ENCODE data around the gene SMG9. TPM values are rescaled to one million over a fixed set of nuclear protein-coding genes. Genes with fewer than 3 reads are reported as not detected.

The SMG9 gene
- total and polyA plus RNA-seq, 8 donors = 40.9 to 66.2 (median 54.6) TPM

DNA sequence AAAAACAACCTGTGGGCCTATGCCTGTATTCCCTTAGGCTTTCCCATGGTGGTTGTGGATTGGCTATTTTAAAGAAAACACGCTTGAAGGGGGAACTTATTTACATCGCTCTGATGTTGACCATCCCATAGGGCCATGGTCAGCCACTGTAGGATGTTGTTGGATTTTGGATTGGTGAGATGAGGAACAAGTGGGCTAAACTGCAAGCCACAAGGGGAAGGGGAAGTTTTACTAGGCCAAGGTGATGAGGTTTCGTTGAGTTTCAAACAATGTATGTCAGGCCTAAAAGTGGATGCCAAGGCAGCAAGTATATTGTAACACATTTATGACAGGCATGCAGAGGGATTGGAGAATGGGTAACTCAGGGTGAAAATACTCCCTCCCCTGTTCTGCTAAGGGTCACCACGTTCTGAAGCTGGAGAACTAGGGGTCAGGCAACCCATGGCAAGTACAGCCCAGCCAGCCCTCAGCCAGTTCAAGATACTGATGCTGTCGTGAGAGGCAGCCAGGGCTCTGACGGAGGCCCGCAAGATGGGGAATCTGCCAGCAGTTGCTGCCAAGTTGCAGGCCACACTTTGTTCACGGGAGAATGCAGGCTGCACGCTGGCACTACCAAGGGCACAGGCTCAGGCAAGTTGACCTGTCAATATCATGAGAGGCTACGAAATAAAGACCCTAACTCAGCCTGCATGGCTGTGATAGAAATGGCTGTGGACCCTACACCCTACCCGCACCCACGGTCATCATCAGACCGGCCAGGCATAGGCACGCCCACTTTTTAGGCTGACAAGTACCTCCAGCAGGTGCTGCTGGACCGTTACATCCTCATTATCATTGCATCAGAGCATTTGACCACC, 27.8 kb downstream of the SMG9 start:
- H3K36me3 ChIP-seq = peaks cover 0 to 39% of the 10 kb centered on the region in 2 donors
- TF ChIP-seq, protein P1, sequence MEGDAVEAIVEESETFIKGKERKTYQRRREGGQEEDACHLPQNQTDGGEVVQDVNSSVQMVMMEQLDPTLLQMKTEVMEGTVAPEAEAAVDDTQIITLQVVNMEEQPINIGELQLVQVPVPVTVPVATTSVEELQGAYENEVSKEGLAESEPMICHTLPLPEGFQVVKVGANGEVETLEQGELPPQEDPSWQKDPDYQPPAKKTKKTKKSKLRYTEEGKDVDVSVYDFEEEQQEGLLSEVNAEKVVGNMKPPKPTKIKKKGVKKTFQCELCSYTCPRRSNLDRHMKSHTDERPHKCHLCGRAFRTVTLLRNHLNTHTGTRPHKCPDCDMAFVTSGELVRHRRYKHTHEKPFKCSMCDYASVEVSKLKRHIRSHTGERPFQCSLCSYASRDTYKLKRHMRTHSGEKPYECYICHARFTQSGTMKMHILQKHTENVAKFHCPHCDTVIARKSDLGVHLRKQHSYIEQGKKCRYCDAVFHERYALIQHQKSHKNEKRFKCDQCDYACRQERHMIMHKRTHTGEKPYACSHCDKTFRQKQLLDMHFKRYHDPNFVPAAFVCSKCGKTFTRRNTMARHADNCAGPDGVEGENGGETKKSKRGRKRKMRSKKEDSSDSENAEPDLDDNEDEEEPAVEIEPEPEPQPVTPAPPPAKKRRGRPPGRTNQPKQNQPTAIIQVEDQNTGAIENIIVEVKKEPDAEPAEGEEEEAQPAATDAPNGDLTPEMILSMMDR (IDR thresholded peaks at IDR 0.05) = no peak
- intact Hi-C loops (cut with DNase I) = no loop called here

DNA sequence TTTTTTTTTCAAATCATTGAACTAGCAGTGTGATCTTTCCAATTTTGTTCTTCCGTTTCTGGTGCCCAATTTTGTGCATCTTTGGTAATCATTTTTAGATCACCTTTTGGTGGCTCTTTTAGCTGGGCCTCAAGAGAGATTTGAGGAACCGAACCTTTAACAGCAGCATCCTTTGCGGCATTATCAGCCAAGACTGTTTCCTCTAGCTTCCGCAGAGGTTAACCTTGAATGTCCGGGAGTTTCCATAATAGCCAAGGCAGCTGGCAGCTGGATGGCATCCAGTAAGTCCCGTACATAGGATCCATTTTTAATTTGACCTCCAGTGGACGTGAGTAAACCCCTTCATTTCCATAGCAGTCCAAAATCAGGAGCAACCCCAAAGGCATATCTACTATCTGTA, 29.3 kb downstream of the SMG9 start:
- intact Hi-C loops (cut with DNase I) = no loop called here
- Histone ChIP-seq H3K4me1 (peaks cover 0 to 26% of the 10 kb centered on the region in 2 donors), H3K9me3 (no peaks in the 10 kb centered on the region), H3K36me3 (peaks cover 0 to 24% of the 10 kb centered on the region in 2 donors), H3K4me3 (no peak overlapping the region), H3K27ac (no peak overlapping the region), H3K27me3 (no peaks in the 10 kb centered on the region)
- TF ChIP-seq, protein P1 (IDR thresholded peaks at IDR 0.05) = no peak
- DNase-seq = peak in 1 of 4 donors; percentile 14
- no peak for ATAC-seq

More for the DNA sequence above, 27.8 kb downstream of the SMG9 start:
- Histone ChIP-seq H3K4me3 (no peak overlapping the region), H3K27ac (no peak overlapping the region), H3K9me3 (no peaks in the 10 kb centered on the region), H3K27me3 (no peaks in the 10 kb centered on the region), H3K4me1 (peaks cover 0 to 30% of the 10 kb centered on the region in 2 donors)
- DNase-seq (no peak), ATAC-seq (no peak)

DNA sequence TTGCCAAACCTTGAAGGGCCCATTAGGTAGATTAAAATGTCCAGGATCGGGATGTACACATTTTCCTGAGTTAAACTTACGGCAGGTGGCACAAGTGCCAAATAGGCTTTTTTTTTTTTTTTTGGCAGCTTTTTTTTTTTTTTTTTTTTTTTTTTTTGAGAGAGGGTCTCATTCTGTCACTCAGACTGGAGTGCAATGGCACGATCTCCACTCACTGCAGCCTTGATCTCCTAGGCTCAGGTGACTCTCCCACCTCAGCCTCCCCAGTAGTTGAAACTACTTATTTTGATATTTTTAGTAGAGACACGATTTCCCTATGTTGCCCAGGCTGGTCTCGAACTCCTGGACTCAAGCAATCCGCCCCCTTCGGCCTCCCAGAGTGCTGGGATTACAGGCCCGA, 29.9 kb downstream of the SMG9 start:
- Histone ChIP-seq H3K27me3 (no peaks in the 10 kb centered on the region), H3K9me3 (no peaks in the 10 kb centered on the region), H3K36me3 (peaks cover 0 to 18% of the 10 kb centered on the region in 2 donors), H3K4me3 (no peak overlapping the region), H3K27ac (no peak overlapping the region), H3K4me1 (peaks cover 0 to 26% of the 10 kb centered on the region in 2 donors)
- DNase-seq (no peak), ATAC-seq (no peak)
- intact Hi-C loops (cut with DNase I) = no loop called here
- TF ChIP-seq, protein P1 (IDR thresholded peaks at IDR 0.05) = no peak

DNA sequence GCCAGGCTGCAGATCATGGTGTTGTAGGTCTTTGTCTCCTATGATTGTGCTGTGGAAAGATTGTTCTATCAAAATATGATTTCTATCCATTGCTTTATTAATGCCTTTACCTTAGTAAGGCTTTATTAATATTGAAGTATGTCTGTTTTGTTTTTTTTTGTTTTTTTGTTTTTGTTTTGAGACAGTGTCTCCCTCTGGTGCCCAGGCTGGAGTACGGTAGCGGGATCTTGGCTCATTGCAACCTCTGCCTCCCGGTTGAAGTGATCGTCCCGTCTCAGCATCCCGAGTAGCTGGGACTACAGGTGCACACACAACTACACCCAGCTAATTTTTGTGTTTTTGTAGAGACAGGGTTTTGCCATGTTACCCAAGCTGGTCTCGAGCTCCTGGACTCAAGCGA, 31.2 kb downstream of the SMG9 start:
- Histone ChIP-seq H3K27me3 (no peaks in the 10 kb centered on the region), H3K9me3 (no peaks in the 10 kb centered on the region), H3K4me3 (no peak overlapping the region), H3K4me1 (peaks cover 0 to 26% of the 10 kb centered on the region in 2 donors), H3K36me3 (peaks cover 0 to 5% of the 10 kb centered on the region in 2 donors), H3K27ac (no peak overlapping the region)
- intact Hi-C loops (cut with DNase I) = no loop called here
- TF ChIP-seq, protein P1 (IDR thresholded peaks at IDR 0.05) = peak in 1 of 2 donors; percentile 31
- DNase-seq (no peak), ATAC-seq (no peak)

DNA sequence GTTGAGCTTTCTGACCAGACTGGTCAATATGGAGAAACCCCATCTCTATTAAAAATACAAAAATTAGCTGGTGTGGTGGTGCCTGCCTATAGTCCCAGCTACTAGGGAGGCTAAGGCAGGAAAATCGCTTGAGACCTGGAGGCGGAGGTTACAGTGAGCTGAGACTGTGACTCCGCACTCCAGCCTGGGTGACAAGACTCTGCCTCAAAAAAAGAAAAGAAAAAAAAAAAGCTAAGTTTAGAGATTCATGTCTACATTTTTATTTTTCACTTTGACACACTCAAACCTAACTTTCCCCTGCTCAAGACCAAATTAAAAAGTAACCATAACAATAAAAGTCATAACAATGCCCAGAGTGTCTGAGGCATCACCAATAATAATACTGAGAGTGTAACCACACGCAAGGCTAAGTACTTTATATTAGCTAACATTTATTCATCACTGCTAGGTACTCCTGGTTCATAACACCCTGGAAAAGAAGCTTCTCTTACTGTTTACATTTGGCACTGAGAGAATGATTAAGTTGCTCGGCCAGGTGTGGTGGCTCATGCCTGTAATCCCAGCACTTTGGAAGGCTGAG, 33.2 kb downstream of the SMG9 start:
- intact Hi-C loops (cut with DNase I) = no loop called here
- DNase-seq = no peak
- TF ChIP-seq, protein P1 (IDR thresholded peaks at IDR 0.05) = no peak
- no peaks in the 10 kb centered on the region for H3K9me3 ChIP-seq
- H3K27ac ChIP-seq = no peak overlapping the region
- H3K36me3 ChIP-seq = no peaks in the 10 kb centered on the region
- ATAC-seq = no peak
- peaks cover 0 to 17% of the 10 kb centered on the region in 2 donors for H3K4me1 ChIP-seq
- no peak overlapping the region for H3K4me3 ChIP-seq
- no peaks in the 10 kb centered on the region for H3K27me3 ChIP-seq
